ENCODE measurements around the gene BAIAP2. TPM values are rescaled to one million over a fixed set of nuclear protein-coding genes. Genes with fewer than 3 reads are reported as not detected.

BAIAP2 gene
- total and polyA plus RNA-seq, 2 of the 13 experiments (the other 11 are each of a cell fraction or from before 2014, with no cell fraction given): 22.5 to 24.0 TPM

DNA sequence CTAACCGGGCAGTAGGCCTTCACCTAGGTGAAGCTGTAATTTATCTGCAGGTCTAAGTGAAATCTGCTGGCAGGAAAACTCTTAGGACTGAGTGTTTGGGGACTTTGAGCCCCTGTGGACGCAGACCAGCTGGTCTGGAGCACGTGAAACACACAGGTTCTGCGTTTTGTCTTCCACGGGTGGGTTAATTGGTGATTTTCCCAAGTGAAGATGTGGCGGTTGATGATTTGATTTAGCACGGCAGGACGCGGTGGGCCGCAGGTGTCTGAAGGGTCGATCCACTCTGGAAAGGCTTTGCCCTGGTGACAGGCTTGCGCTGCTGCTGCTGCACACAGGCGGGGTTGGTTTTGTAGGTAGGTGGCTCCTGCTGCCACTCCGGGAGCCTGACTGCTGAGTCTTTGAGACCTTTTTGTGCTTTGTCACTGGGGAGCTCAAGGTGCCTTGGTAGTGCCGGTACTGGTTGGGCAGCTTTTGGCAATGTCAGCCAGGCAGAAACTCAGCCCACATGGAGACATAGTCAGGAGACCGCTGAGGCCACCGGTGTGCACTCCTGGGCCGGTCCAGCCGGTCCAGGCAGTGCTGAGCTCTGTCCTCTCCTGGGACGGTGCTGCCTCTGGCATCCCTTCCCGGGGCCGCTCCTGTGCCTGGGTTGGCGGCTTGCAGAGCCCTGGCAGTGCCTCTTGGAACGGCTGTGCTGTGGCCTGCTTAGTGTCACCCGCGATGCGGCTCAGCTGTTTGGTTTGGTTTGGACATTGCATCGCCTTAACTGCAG, 2.3 kb downstream of the BAIAP2 start (continued):
- peak; percentile 25; the same call in 1 of the 2 replicates for TF ChIP-seq ZBTB7B (CRISPR knock-in tag; IDR thresholded peaks at IDR 0.05)
- no peak for TF ChIP-seq SRSF4 (IDR thresholded peaks at IDR 0.05; ENCODE audit: low read depth, low read length, poor library complexity, severe bottlenecking)
- no peak for TF ChIP-seq GATA4 (IDR thresholded peaks at IDR 0.05; ENCODE audit: borderline replicate concordance, low read depth)
- TF ChIP-seq NONO (IDR thresholded peaks at IDR 0.05): no peak
- 0 out of 2 replicates have a peak, but pooled peaks have one; percentile 41 for TF ChIP-seq NONO (CRISPR knock-in tag; conservative IDR thresholded peaks at IDR 0.05)
- 0 out of 2 replicates have a peak, but pooled peaks have one; percentile 22 for TF ChIP-seq NRL (CRISPR knock-in tag; IDR thresholded peaks at IDR 0.05; ENCODE audit: borderline replicate concordance)
- TF ChIP-seq ZIK1 (CRISPR knock-in tag; IDR thresholded peaks at IDR 0.05; ENCODE audit: borderline replicate concordance, low read depth): no peak
- no peak for TF ChIP-seq ZSCAN20 (CRISPR knock-in tag; IDR thresholded peaks at IDR 0.05; ENCODE audit: borderline replicate concordance)
- TF ChIP-seq FOXK1 (CRISPR knock-in tag; IDR thresholded peaks at IDR 0.05; ENCODE audit: borderline replicate concordance, low read depth): no peak
- TF ChIP-seq ZBTB38 (CRISPR knock-in tag; IDR thresholded peaks at IDR 0.05): peak; percentile 94
- TF ChIP-seq, protein P1, sequence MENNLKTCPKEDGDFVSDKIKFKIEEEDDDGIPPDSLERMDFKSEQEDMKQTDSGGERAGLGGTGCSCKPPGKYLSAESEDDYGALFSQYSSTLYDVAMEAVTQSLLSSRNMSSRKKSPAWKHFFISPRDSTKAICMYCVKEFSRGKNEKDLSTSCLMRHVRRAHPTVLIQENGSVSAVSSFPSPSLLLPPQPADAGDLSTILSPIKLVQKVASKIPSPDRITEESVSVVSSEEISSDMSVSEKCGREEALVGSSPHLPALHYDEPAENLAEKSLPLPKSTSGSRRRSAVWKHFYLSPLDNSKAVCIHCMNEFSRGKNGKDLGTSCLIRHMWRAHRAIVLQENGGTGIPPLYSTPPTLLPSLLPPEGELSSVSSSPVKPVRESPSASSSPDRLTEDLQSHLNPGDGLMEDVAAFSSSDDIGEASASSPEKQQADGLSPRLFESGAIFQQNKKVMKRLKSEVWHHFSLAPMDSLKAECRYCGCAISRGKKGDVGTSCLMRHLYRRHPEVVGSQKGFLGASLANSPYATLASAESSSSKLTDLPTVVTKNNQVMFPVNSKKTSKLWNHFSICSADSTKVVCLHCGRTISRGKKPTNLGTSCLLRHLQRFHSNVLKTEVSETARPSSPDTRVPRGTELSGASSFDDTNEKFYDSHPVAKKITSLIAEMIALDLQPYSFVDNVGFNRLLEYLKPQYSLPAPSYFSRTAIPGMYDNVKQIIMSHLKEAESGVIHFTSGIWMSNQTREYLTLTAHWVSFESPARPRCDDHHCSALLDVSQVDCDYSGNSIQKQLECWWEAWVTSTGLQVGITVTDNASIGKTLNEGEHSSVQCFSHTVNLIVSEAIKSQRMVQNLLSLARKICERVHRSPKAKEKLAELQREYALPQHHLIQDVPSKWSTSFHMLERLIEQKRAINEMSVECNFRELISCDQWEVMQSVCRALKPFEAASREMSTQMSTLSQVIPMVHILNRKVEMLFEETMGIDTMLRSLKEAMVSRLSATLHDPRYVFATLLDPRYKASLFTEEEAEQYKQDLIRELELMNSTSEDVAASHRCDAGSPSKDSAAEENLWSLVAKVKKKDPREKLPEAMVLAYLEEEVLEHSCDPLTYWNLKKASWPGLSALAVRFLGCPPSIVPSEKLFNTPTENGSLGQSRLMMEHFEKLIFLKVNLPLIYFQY (CRISPR knock-in tag; IDR thresholded peaks at IDR 0.05; ENCODE audit: borderline replicate concordance): 0 out of 2 replicates have a peak, but pooled peaks have one; percentile 14
- TF ChIP-seq, protein P2, sequence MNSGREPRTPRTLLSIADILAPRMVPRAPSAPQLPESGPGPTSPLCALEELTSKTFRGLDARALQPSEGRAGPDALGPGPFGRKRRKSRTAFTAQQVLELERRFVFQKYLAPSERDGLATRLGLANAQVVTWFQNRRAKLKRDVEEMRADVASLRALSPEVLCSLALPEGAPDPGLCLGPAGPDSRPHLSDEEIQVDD (CRISPR knock-in tag; IDR thresholded peaks at IDR 0.05; ENCODE audit: borderline replicate concordance): no peak
- TF ChIP-seq, protein P3, sequence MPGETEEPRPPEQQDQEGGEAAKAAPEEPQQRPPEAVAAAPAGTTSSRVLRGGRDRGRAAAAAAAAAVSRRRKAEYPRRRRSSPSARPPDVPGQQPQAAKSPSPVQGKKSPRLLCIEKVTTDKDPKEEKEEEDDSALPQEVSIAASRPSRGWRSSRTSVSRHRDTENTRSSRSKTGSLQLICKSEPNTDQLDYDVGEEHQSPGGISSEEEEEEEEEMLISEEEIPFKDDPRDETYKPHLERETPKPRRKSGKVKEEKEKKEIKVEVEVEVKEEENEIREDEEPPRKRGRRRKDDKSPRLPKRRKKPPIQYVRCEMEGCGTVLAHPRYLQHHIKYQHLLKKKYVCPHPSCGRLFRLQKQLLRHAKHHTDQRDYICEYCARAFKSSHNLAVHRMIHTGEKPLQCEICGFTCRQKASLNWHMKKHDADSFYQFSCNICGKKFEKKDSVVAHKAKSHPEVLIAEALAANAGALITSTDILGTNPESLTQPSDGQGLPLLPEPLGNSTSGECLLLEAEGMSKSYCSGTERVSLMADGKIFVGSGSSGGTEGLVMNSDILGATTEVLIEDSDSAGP (CRISPR knock-in tag; IDR thresholded peaks at IDR 0.05; ENCODE audit: borderline replicate concordance): no peak; the same call in 1 of the 2 replicates
- TF ChIP-seq ZFP82 (CRISPR knock-in tag; IDR thresholded peaks at IDR 0.05; ENCODE audit: borderline replicate concordance): peak; percentile 72; the same call in 1 of the 2 replicates
- TF ChIP-seq, protein P4, sequence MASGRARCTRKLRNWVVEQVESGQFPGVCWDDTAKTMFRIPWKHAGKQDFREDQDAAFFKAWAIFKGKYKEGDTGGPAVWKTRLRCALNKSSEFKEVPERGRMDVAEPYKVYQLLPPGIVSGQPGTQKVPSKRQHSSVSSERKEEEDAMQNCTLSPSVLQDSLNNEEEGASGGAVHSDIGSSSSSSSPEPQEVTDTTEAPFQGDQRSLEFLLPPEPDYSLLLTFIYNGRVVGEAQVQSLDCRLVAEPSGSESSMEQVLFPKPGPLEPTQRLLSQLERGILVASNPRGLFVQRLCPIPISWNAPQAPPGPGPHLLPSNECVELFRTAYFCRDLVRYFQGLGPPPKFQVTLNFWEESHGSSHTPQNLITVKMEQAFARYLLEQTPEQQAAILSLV (CRISPR knock-in tag; IDR thresholded peaks at IDR 0.05; ENCODE audit: borderline replicate concordance): 0 out of 2 replicates have a peak, but pooled peaks have one; percentile 19
- peak; percentile 37; the same call in 1 of the 2 replicates for TF ChIP-seq CEBPG (CRISPR knock-in tag; IDR thresholded peaks at IDR 0.05)
- TF ChIP-seq CEBPB (IDR thresholded peaks at IDR 0.05; ENCODE audit: borderline replicate concordance, low read depth, low read length): no peak
